ENCODE results near the gene INTS13.
"Not testable (repeated sequence)": the region's sequence is repeated elsewhere in the genome, so short reads cannot be mapped to it uniquely, and the experiment has no call there.

The INTS13 gene

DNA sequence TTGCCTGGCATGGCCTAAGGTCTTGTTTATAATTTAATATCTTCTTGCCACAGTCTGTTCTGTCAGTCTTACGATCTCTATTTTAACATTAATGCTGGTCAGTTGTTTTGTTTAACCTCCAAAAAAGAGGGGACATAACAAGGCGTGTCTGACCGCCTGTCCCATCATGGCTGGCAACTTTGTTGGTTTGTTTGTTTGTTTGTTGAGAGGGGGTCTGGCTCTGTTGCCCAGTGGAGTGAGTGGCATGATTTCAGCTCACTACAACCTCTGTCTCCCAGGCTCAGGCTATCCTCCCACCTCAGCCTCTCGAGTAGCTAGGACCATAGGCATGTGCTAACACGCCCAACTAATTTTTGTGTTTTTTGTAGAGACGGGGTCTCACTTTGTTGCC lies 68.7 kb downstream of the INTS13 start:
- DNase-seq: no peak

- DNase-seq: no peak
These were observed 69.2 kb downstream of the INTS13 start for GRCh38 chr12:26868447-26869103.

DNA sequence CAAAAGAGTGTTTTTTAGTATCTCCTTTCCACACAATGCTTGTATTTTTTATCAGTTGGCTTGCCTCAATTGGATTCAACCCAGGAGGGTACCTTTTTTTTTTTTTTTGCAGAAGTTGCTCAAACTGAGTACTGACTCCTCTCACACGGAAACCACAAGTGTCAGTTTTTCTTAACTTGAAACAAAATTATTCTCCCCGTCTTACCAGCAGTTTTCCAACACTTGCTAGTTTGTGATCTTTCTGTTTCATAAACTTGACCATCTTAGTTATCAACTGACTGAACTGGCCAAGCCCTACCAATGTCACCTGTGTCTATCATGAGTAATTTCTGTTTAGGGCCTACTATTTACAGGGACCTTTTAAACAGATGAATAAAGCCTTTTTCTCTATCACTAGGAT lies 70.7 kb downstream of the INTS13 start:
- no peak for DNase-seq

DNA sequence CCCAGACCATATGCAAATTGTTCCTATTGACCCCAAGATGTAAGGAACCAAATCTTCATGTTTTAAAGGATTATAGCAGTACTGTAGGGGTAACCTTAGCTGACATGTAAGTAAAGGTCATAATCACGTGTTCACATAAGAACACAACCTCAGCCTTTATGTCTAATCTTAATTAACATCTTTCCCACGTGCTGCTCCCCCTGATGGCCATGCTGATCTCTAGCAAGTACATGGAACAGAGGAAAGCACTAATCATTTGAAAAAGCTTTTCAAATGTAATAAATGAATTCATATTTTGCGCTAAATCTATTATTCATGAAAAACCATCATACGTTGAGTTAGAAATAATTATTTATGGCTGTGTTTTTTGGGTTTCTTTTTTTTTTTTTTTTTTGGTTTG lies 74.3 kb downstream of the INTS13 start:
- no peak for DNase-seq

DNA sequence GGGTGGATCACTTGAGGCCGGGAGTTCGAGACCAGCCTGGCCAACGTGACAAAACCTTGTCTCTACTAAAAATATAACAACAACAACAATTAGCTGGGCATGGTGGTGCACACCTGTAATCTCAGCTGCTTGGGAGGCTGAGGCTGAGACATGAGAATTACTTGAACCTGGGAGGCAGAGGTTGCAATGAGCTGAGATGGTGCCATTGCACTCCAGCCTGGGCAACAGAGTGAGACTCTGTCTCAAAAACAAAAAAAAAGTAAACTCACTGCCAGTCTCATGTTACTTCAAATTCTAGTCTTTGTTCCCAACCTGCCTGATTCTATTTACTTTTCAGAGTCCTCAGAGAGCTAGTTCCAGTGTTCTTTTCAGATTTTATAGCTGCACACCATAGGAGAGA lies 75.0 kb downstream of the INTS13 start:
- not testable (repeated sequence) for DNase-seq

DNA sequence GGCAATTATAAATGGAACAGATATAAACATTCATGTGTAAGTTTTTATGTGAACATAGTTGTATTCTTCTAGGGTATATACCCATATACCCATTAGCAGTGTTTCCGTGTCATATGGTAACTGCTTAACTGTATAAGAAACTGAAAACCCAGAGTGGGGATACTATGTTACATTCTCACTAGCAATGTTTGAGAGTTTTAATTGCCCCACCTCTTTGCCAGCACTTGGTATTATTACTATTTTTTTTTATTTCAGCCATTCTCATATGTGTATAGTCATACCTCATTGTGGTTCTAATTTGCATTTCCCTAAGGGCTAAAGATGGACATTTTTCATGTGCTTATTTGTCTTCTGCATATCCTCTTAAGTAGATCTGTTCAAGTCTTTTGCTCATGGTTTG lies 76.1 kb downstream of the INTS13 start:
- DNase-seq: no peak

DNA sequence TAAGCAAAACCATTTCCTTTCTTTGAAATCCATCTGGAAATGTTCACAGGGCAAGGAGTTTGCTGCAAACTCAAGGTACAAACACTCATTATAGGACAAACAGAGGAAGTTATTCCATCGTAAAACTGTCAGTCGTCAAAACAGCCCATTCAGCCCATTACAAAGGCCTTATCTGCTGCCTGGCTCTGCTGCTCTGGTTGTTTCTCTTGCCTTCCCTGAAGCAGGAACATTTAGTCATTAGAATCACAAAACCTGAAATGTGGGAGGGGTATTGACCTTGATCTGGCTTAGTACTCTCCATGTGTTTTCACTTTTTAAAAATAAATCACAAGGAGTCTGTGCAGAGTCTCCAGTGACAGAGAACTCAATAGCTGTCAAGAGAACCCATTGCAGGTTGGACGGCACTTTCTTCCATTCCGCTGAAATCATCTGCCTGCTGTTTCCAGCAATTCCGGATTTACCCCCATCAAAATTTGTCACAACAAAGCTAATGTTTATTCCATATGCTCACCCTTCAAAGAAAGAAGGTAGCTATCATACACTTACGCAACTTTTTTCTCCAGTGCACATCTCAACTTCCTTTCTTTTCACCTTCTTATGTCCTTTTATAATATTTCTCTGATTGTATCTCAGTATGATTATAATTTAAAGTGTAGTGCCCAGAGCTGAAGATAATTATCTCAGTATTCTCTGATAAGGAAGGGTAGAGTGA lies 80.2 kb downstream of the INTS13 start:
- no peak for DNase-seq

GRCh38 chr12:26855337-26855736 lies 82.4 kb downstream of the INTS13 start:
- DNase-seq: no peak

Data from hippocampal formation (tissue), 2 donors.